ENCODE data around the gene ETV5.

The ETV5 gene

GRCh38 chr3:185998136-185998535, 110.8 kb downstream of the ETV5 start:
- Histone ChIP-seq H3K4me3 (ENCODE audit: low read depth in 1 of 5, low read length in 5 of 5) (no peak overlapping the region), H3K9me3 (ENCODE audit: control insufficient read depth in 5 of 5, low read length in 5 of 5) (no peaks in the 10 kb centered on the region), H3K9ac (ENCODE audit: low read length in 5 of 5) (no peak overlapping the region), H3K4me1 (ENCODE audit: control insufficient read depth in 5 of 5, insufficient read depth in 5 of 5, low read length in 5 of 5) (peaks cover 0 to 6% (median 0%) of the 10 kb centered on the region in 5 donors), H3K36me3 (ENCODE audit: control insufficient read depth in 5 of 5, insufficient read depth in 5 of 5, low read length in 5 of 5) (no peaks in the 10 kb centered on the region), H3K27me3 (ENCODE audit: control insufficient read depth in 5 of 5, insufficient read depth in 4 of 5, low read length in 5 of 5) (peaks cover 0 to 11% (median 0%) of the 10 kb centered on the region in 5 donors), H3K27ac (ENCODE audit: low read depth, low read length) (no peak overlapping the region)

DNA sequence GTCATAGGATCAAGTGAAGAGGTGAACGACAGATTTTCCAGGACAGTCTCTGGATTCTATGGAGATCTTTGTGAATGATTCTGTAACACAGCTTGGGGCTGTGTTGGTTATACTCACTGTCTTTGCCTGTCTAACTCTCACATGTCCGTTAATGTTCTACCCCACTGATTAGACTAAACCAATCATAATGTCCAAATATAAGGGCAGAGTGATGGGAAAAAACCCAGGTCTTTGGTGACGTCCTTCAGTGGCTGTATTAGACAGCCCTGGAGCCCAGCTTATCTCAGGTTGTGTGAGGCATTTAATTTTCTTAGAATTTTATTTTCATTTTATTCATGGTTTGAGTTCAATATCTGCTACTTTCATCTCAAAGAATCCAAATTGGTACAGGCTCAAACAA, 111.8 kb downstream of the ETV5 start:
- H3K36me3 ChIP-seq (ENCODE audit: control insufficient read depth in 5 of 5, insufficient read depth in 5 of 5, low read length in 5 of 5): no peaks in the 10 kb centered on the region
- peaks cover 0 to 9% (median 0%) of the 10 kb centered on the region in 5 donors for H3K27me3 ChIP-seq (ENCODE audit: control insufficient read depth in 5 of 5, insufficient read depth in 4 of 5, low read length in 5 of 5)
- no peak overlapping the region for H3K27ac ChIP-seq (ENCODE audit: low read depth, low read length)
- peaks cover 0 to 6% (median 5%) of the 10 kb centered on the region in 5 donors for H3K4me1 ChIP-seq (ENCODE audit: control insufficient read depth in 5 of 5, insufficient read depth in 5 of 5, low read length in 5 of 5)
- no peak overlapping the region for H3K9ac ChIP-seq (ENCODE audit: low read length in 5 of 5)
- H3K4me3 ChIP-seq (ENCODE audit: low read depth in 1 of 5, low read length in 5 of 5): no peak overlapping the region
- no peaks in the 10 kb centered on the region for H3K9me3 ChIP-seq (ENCODE audit: control insufficient read depth in 5 of 5, low read length in 5 of 5)

Data from subcutaneous abdominal adipose tissue (tissue), 5 donors.